Middle frontal gyrus (tissue), 1 donor: ENCODE measurements around the gene TRUB2.
"Not testable (repeated sequence)": the region's sequence is repeated elsewhere in the genome, so short reads cannot be mapped to it uniquely, and the experiment has no call there.

Source experiments
- DNase-seq: peaks from one replicate; pipeline ENCODE4 v3.0.0-alpha.2; 2015; ENCODE audit warnings: low spot score; ENCODE audit errors: extremely low spot score

The TRUB2 gene

GRCh38 chr9:128341435-128341849 is 19.2 kb upstream of the TRUB2 start:
- no peak for DNase-seq

DNA sequence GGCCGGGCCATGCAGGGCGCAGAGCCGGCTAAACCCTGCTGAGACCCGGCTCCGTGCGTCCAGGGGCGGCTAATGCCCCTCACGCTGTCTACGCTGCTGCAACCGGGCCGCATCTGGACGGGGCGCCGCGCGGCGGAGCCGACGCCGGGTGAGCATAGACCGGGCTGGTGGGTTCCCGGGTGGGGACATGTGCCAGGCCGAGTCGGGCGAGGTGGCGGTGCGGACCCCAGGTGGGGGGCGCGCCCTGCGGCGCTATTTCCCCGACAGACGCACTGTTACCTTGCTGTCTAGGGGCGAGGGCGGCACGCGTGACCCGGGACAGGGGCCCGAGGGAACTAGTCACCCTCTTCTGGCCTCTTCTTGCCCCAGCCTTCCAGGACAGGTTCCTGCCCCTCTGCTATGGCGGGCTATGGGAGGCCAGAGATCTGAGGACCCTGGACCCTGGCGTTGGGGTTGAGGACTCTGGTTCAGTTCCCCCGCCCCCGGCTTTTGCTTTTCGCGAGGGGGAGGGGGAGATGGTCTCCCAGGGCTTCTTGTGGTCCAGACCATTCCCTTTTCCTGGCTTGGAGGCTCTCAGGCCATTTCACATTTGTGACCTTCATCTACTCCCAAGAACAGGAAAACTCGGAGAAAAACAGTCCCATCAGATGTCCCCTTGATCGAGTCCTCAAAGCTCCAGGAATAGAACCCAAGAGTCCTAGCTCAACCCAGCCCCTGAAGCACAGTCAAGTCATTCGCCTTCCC is 18.6 kb upstream of the TRUB2 start:
- DNase-seq = no peak

DNA sequence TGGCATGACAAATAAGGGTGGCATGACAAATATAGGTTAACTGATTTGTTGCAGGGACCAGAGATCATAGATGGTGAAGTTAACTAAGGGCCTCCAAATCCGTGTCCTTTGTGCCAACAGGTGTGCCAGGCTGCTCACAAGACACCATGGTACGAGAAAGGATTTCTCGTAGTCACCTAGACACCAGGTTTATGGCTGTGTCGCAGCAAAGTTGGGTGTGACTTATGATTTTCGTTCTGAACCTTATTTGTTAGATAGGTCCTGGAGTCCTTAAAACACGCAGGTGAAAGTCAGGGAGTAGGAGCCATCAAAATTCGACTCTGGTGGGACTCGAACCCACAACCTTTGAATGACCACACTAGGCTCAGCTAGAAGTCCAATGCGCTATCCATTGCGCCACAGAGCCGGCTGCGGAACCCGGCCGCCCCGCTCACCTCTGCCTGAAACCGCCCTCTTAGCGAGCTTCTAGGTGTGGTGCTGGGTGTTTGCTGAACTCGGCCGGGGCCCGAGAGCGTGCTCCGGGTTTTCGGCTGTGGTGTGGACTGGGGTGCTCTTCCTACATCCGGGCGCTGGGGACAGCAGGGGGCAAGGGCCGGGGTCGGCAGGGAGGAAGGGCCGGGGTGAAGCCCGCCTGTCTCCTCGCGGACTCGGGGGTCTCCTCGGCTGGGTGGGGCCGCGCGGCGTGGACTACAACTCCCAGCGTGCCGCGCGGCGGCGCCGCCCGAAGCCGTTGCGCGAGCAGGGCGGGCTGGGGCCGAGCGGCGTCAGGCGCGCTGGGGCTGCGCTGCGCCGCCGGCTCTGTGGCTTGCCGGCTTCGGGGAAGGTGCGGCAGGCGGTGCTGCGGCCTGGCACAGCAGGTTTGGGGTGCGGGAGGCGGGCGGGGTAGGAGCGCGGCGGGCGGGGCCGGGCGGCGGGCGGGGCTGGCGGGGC is 17.8 kb upstream of the TRUB2 start, which contains the start of gene SLC27A4:
SLC27A4 (plus strand) TSS at position 767 of the 930 bp plus-strand sequence. CDS start 2,606 bp downstream, outside the sequence.
- DNase-seq = peak; percentile 66

DNA sequence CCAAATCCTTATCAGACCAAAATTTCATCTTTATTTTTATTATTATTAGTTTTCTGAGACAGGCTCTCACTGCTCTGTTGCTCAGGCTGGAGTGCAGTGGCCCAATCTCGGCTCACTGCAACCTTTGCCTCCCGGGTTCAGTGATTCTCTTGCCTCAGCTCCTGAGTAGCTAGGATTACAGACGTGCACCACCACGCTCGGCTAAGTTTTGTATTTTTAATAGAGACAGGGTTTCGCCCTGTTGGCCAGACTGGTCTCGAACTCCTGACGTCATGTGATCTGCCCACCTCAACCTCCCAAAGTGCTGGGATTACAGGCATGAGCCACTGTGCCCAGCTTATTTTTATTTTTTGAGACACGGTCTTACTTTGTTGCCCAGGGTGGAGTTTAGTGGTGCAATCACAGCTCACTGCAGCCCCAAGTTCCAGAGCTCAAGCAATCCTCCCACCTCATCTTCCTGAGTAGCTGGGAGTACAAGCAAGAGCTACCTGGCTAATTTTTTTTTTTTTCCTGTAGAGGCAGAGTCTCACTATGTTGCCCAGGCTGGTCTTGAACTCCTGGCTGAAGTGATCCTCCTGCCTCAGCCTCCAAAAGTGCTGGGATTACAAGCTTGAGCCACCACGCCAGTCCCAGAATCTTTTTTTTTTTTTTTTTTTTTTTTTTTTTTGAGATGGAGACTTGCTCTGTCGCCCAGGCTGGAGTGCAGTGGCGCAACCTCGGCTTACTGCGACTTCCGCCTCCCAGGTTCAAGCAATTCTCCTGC is 16.8 kb upstream of the TRUB2 start:
- not testable (repeated sequence) for DNase-seq

GRCh38 chr9:128337936-128338335 is 15.7 kb upstream of the TRUB2 start:
- DNase-seq = no peak

DNA sequence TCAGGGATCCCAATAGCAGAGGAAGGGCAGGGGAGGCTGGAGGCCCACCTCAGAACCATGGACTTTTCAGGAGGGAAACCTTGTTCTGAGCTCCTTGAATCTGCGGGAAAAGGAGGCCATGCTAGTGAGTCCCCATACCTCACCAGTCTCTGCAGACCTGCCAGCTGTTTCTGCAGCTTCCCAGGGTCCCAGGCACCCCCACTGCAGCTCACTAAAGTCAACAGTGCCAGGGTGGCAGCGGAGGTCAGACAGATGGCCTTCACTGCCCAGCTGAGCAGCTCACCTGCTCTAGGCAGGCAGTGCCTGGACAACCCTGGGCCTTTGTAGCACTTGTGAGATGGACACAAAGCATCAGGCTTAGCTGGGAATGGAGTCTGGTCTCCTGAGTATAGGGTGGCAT is 13.7 kb upstream of the TRUB2 start:
- DNase-seq = no peak

GRCh38 chr9:128335161-128335560 is 12.9 kb upstream of the TRUB2 start:
- no peak for DNase-seq

GRCh38 chr9:128333451-128333869 is 11.2 kb upstream of the TRUB2 start:
- DNase-seq = no peak

DNA sequence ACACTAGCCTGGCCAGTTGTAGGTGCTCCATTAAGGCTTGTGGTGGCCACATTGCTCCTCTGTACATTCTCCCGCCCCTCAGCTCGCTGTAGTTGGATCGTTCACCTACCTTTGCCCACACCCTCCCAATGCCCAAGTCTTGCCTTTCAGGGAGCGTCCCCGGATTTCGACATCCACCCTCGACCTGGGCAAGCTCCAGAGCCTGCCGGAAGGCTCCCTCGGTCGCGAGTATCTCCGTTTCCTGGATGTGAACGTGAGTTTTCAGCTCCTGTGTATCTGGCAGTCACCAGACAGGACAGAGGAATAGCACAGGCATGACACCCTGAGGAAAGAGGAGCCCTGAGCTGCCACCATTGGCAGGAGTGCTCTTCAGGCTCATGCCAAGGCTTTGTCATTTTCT is 3.4 kb upstream of the TRUB2 start:
- no peak for DNase-seq

- DNase-seq = no peak
Observed at GRCh38 chr9:128324401-128324800, 2.2 kb upstream of the TRUB2 start.

- DNase-seq = no peak
Observed at GRCh38 chr9:128323791-128324190, 1.5 kb upstream of the TRUB2 start.

GRCh38 chr9:128323212-128323730 is 1.0 kb upstream of the TRUB2 start:
- no peak for DNase-seq

DNA sequence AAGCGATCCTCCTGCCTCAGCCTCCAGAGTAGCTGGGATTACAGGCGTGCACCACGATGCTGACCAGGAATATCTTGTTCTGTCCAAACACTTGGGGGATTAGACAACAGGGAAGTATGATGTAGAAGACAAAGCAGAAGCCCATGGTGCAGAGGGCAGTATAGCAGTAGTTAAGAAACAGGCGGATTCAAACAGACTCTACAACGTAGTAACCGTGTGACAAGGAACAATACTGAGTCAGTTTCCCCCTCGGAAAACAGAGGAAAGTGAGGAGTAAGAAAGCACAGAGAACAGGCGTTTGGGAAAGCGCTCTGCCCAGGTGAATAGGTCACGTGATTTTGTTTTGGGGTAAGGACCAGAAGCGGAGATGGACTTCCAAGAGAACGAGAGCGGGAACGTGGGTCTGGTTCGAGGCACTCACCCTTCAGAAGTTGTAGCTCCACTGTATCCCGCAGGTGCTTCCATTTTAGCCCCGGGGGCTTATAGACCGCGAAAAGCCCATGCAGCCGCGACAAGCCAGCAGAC is 306 bp downstream of the TRUB2 start:
- no peak for DNase-seq

DNA sequence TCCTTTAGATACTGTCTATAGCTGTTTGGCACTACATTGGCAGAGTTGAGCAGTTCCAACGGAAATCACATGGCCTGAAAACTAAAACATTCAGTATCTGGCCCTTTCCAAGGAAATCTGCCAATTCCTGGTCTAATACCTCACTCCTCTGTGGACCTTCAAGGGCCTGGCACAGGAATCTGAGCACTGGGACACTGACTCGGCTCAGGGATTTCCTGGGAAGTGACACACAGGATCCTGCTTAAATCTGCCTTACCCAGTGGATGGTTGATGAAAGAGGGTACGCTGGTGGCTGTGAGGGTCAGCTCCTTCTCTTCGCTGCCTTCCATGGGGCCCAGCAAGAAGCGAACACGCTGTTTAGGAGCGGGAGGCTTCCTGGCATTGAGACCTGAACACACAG is 904 bp downstream of the TRUB2 start:
- no peak for DNase-seq

DNA sequence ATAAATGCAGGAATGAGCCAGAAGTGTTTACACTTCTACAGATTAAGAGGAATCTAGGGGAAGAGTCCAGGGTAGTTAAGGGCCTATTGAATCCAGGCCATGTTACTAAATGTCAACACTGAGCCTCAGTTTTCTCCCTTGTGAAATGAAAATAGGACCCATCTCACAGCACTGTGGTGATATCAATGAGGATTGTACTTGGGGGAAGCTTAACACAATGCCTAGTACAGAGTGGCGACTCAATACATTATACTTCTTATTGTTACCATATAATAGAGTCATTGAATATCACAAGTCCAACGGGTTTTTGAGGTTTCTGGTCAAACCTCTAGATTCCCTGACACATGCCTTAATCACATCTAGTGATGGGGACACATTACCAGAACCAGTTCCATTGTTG is 4.6 kb downstream of the TRUB2 start:
- DNase-seq = no peak

GRCh38 chr9:128316421-128316820 is 5.8 kb downstream of the TRUB2 start:
- DNase-seq = peak; percentile 76

- DNase-seq = no peak
Observed at GRCh38 chr9:128314697-128315096, 7.5 kb downstream of the TRUB2 start.

- no peak for DNase-seq
Observed at GRCh38 chr9:128310461-128310860, 11.8 kb downstream of the TRUB2 start.

- DNase-seq = no peak
Observed at GRCh38 chr9:128309551-128309950, 12.7 kb downstream of the TRUB2 start.

GRCh38 chr9:128304971-128305288 is 17.3 kb downstream of the TRUB2 start:
- no peak for DNase-seq
